GM19025 (cell line): Measurements from ENCODE around the gene TCERG1L.

Source experiments
- ATAC-seq: cut with Tn5 transposase; IDR thresholded peaks from one replicate; pipeline ENCODE4 v1.9.1; 2021; ENCODE audit warnings: mild to moderate bottlenecking, low read depth, moderate library complexity; ENCODE audit not compliant: unreplicated experiment

TCERG1L gene

DNA sequence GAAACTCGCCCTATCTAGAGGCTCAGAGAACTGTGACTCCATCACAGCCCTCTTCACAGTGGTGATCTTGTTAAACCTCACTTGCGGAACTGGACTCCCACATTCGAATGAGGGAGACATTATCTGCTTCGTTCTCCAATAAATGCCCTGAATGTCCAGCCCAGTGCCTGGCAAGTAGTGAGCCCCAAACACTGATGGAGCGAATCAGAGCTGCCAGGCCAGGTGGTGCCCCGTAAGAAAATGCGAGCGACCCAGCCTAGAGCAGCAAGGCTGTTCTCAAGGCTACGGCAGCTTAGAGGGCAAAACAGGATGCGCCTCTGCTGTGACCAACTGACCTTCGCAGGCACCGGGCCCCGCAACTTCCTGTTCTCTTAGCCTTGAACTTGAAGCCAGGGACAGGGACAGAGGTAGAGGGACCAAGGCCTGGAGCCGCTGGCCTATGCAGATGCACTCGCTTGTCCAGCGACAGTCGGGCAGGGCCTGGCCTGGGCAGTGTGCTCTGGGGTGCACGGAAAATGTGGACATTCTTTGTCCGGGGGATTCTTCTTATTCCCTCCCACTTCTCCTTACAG lies 217.6 kb downstream of the TCERG1L start:
- ATAC-seq: no peak

DNA sequence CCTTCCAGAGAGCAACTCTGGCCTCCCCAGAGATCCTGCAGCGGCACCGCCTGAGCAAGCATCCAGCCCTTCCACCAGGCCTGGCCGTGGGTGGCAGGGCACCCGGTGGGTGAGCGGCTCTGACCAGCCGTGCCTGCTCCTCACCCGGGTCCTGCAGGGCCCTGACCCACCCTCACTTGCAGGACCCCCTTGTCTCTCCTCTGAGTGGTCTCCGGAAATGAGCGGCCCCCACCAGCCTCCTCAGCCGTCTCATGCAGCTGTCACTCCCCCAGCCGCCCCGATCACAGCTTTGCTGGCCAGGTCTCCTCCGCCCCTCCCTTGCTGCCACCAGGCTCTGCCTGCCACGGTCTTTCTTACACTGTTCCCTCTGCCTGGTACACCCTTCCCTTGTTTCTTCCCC lies 218.2 kb downstream of the TCERG1L start:
- ATAC-seq: no peak

GRCh38 chr10:131092876-131093275 lies 218.6 kb downstream of the TCERG1L start:
- ATAC-seq: no peak

- no peak for ATAC-seq
Measured at GRCh38 chr10:131092386-131092785, 219.1 kb downstream of the TCERG1L start.

- no peak for ATAC-seq
Measured at GRCh38 chr10:131091682-131092081, 219.8 kb downstream of the TCERG1L start.

GRCh38 chr10:131090761-131091661 lies 220.5 kb downstream of the TCERG1L start:
- ATAC-seq: no peak

DNA sequence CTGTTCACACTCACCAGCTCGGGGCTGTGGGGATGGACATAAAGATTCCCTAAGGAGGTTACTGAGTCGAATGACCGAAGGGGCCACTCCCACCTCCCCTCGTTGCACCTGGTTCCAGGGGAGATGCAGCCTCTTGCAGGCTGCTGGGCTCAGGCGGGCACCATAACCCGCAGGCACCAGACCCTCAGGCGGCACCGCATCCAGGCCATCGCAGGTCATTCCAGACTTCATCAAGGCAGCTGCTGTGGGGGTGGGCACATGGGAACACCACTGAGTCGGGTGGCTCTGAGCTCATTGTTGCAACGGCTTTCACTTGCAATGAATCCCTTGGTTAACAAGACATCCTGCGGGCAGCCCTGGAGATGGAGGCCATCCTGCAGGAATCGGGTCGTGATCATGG lies 221.7 kb downstream of the TCERG1L start:
- no peak for ATAC-seq

DNA sequence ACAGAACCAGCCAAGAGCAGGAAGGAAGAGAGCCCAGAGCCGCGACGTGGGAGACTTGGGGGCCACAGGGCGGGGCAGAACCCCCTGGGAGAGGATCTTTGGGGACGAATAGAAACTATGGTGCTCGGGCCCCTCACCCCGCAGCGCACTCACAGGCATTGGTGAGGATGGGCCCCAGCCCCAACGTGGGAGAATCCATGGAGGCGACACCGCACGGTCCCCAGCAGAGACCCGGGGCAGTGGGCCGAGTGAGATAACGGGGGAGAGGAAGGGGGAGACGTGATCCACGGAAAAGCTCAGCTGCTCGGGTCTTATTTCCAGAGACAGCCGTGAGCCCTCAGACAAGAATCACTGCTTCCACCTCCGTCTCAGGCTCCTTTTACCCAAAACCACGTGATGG lies 222.4 kb downstream of the TCERG1L start:
- ATAC-seq: no peak

DNA sequence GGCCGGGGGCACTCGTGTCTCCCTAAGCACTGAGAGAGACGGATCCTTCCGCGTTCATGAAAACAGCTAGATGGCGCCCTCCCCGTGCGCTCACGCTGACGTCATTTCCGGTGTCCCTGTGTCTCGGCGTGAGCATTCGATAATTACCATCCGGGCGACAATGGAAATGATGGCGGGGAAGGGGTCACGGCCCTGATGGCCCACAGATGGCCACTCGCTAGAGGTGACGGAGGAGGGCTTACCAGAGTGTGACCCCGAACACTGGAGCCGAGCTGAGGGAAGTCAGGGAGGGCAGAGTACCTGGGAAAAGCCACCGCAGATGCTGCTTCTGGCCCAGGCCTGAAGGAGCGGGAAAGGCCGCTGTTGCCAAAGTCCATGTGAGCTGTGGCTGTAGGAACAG lies 222.9 kb downstream of the TCERG1L start:
- ATAC-seq: no peak

DNA sequence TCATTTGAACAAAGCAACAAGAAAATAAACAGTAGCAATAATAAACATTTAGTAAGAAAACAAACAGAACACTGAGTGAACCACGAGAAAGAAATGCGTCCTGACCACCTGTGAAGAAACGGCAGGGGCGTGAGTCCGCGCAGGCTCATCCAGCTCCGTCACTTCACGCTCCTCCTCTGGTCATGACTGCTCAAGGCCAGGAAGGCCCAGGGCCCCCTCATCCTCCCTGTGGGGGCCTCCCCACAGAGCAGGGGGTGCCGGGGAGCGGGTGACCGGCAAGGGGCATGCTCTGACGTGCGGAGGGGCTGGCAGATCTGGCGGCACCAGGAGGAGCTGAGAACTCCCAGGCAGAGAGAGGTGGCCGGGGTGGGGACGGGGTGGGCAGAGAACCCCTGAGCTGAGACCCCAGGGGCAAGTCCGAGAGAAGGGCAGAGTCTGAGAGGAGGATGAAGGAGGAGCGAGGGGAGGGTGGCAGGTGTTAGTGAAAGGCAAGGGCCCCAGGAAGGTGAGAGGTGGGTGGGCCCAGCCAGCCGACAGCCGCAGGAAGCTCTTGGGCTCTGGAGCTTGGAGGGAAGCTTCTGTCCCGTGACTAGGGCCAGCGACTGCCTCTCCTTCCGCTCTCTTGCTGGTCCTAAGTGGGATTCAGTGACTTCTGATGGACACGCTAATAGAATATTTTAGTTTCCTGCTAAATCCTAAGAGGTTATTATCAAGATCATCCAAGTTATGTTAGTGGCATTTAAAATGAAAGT lies 223.9 kb downstream of the TCERG1L start:
- ATAC-seq: no peak

DNA sequence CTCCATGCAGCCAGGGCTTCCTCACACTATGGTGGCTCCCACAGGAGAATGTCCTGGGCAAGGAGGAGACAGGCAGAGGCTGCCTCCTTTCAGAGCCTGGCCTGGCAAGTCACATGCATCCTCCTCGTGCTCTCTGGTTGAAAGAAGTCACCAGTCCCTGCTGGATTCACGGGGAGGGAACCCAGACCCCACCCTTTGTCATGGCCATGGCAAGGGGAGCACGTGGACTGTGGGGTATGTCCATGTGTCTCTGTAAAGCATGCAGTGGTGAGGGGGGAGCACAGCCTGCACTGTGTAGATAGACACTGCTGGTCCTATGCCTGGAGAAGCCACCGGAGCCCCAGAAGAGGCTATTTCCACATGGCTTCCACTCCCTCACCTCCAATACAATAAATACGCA lies 225.0 kb downstream of the TCERG1L start:
- no peak for ATAC-seq

DNA sequence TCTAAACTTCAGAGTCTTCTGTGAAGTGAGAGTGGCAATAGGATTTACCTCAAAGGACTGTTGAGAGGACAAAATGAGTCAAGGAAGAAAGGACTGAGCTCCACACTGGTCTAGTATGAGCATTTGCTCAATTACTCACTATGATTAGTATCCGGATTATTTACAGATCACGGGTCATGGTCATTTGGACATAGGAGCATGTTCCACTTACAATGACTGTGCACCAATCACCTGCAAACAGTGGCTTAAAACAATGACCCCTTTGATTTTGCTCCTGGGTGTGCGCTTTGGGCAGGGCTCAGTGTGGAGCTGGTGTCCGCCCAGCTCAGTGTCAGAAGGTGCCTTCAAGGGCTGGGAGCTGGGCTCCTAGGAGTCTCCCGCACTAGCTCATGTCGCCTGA lies 225.4 kb downstream of the TCERG1L start:
- ATAC-seq: no peak

GRCh38 chr10:131085091-131085860 lies 226.2 kb downstream of the TCERG1L start:
- ATAC-seq: no peak

DNA sequence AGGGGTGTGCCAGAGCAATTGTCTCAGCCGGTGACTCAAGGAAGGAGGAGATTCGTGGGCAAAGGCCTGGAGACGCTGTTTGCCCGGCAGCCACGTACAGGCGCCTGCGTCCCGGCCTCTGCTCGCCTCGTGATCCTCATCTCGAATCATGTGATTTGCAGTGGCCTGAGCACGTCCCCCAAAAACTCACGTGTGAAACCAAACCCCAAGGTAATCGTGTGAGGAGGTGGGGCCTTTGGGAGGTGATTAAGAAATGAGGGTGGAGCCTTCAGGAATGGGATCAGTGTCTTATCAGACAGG lies 226.8 kb downstream of the TCERG1L start:
- no peak for ATAC-seq

GRCh38 chr10:131083915-131084790 lies 227.4 kb downstream of the TCERG1L start:
- no peak for ATAC-seq

- ATAC-seq: no peak
Measured at GRCh38 chr10:131082991-131083481, 228.5 kb downstream of the TCERG1L start.

DNA sequence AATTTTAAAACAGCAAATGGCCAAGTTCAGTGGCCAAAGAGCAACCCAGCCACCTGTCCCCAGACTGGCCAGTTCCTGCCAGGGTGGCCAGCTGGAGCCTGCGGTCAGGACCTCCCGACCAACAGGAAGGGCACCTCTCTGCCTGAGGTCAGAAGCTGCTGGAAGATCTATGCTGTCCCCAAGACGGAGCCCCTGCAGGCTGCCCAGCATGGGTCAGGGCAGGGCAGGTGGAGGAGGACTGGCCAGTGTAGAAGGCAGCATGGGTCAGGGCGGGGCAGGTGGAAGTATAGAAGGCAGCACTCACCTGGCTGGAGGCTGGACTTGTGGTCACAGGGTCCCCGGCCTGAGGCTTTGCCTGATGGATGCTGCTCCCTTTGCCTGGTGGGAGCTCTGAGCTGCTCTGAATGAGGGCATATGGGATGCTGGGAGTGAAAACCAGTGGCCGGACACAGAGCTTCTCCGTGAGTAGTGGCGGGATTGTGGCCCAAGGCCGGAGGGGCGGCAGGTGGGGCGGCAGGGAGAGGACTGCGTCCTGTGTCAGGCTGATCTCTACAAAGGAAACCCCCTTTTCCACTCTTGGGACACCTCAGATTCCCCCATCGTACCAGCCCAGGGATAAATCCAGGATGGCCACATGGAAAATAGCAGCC lies 229.2 kb downstream of the TCERG1L start:
- no peak for ATAC-seq

DNA sequence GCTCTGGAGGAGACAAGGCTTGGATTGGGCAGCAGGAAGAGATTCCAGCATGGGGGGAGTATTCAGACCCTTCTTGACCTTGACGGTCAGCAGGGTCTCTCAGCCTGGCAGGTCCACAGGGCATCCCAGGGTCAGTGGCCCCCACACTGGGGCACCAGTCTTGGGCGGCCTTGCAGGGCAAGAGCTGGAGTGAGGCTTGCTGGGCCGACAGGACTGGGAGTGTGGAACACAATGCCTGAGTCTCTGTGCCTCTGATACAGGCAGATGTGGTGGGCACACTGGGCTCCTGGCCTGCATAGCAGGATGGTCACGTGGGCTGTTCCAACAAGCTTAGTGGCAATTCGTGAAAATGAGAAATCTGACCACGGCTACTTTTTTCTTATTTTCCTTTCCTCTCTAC lies 229.7 kb downstream of the TCERG1L start:
- ATAC-seq: no peak

DNA sequence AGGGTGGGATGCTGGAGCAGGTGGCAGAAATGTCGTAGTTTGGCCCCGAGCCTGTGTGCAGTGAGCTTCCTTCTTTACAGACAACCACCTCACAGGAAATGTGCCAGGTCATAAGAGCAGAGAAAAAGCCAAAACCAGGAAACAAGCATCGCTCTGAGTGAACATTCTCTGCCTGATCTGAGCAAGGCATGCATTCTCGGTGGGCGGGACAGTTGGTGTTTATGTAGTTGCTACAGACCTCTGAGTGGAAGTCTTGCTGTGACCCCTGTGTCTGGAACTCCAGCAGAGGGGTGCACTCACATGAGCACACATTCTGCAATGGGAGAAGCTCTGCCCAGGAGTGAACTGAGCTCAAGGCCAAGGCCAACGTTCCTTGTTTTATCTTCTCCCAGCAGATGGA lies 230.1 kb downstream of the TCERG1L start:
- no peak for ATAC-seq
